Stimulated activated CD4-positive, alpha-beta T cell treated with anti-CD3 and anti-CD28 coated beads, Interleukin-1b, Interleukin-23, amount 100 ng/mL, for 48 hours (primary cell): ENCODE measurements around the gene NGEF.

Experiments
- DNase-seq: peaks from one replicate; pipeline ENCODE4 v3.0.0-alpha.2; 2020

The NGEF gene

GRCh38 chr2:232879618-232880494 is 133.2 kb downstream of the NGEF start:
- no peak for DNase-seq

GRCh38 chr2:232878855-232879617 is 134.0 kb downstream of the NGEF start:
- DNase-seq = no peak

- no peak for DNase-seq
Observed at GRCh38 chr2:232877940-232878511, 135.0 kb downstream of the NGEF start.

DNA sequence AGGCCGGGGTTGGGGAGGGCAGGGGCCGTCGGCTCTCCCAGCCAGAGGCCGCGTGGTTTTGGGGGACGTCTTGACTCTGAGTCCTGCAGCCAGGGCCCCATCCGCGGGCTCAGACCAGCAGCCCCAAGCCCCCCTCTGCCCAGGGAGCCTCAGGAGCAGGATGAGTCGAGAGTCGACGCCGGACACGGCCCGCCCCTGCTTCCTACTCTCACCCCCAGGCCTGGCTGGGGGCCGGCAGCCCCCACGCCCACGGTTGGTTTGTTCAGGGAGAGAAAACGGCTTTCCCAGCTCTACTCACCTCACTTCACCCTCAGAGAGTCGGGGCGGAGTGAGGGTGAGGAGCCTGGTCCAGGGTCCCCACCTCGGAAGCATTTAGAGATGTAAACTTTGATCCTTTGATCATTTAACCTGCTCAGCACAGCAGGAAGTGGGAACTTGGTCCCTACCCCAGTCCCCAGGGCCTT is 136.0 kb downstream of the NGEF start:
- no peak for DNase-seq

GRCh38 chr2:232876161-232876977 is 136.7 kb downstream of the NGEF start:
- peak; percentile 31 for DNase-seq

- no peak for DNase-seq
Observed at GRCh38 chr2:232875256-232876121, 137.6 kb downstream of the NGEF start.

DNA sequence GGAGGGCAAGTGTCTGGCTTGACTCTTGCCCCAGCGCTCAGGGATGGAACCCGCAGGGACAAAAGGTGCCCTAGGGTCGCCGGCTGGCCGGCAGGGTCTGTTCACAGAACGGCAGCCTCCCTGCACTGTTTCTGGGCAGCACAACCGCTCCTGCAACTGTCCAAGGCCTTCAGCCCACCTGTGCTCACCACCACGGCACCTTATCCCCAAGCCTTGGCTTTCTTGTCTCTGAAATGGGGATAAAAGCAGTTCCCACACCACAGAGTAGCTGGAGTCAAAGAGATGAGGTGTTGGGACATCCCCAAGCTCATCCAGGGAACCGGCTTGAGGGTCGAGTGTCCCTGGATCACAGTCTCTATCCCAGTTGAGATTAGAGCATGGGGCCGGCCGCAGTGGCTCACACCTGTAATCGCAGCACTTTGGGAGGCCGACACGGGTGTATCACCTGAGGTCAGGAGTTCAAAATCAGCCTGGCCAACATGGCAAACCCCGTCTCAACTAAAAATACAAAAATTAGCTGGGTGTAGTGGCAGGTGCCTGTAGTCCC is 138.3 kb downstream of the NGEF start:
- DNase-seq = no peak

DNA sequence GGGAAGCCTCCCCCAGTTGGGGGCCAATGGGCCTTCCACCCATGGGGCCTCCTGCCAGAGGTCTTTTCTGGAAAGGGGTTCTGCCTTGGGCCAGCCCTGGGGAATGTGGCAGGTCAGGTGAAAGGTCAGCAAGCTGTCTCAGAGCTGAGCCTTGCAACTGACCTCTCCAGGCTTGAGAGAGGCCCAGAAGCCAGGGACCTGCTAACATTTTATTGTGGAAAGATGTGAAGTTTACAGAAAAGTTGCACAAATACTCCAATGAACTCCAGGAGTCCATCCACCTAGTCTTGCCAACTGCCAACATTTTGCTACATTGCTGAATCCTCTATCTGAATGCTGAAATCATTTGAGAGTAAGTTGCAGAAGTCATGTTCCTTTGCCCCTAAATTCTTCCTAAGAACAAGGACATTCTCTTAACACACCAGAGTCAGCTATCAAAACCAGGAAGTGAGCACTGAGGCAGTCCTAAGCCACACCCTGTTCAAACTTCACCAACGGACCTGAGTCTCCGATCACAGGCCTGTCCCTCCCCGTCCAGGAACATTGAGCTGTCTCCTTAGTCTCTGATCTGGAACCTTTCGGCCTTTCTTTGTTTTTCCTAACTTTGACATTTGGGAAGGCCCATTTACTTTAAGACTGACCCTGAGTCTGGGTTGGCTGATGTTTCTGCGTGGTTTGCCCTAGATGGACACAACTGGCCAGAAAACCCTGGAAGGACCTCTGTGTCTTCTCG is 139.0 kb downstream of the NGEF start:
- no peak for DNase-seq

DNA sequence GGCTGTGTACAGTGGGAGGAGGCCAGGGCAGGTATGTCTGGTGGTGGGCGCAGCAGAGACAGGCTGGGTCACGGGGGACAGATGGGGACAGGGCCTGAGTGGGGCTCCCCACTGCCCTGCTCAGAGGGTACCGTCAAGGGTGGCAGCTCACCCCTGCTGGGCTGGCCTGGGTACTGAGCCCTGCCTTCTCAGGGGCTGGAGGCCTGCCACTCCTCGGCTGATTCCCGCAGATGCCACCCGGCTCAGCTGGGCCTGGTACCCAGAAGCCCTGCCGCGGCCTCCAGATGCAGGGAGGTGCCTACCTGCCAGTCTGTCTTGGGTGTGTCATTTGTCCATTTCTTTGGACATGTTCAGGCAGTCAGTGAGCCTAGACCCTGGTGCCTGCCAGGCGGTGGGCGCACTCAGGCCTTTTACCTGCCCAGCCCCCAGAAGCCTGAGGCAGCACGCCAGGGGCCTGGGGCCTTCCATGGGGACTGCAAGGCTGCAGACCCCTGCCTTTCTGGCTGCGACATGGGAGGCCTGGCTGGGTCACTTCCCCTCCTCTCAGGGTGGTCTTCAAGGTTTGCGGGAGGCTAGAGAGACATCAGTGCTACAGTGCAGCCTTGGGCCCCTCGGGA is 139.7 kb downstream of the NGEF start:
- DNase-seq = no peak

- DNase-seq = no peak
Observed at GRCh38 chr2:232872826-232873225, 140.2 kb downstream of the NGEF start.

GRCh38 chr2:232871835-232872736 is 141.0 kb downstream of the NGEF start:
- no peak for DNase-seq

DNA sequence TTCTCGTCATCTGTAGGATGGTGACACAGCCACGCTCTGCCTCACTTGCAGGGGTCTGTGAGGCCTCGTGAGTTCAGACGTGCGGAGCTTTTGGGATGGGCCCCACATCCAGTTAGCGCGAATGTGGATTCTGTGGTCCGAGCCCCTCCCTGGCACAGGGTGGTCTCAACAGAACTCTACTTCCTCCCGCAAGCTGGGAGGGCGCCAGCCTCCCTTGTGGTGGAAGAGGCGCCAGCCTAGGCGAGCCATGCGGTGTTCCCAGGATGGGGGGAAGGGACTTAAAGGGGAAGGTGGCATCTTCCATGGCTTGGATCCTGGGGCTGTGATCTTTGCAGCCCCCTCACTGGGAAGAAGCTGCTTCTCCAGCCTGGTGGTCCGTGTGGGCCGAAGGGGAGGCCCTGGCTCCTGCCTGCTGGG is 141.6 kb downstream of the NGEF start:
- DNase-seq = no peak

- DNase-seq = no peak
Observed at GRCh38 chr2:232870766-232871371, 142.2 kb downstream of the NGEF start.

- DNase-seq = no peak
Observed at GRCh38 chr2:232870018-232870765, 142.9 kb downstream of the NGEF start, which contains the start of gene SNORC. Gene SNORC (plus strand): TSS chr2:232870264. CDS start chr2:232870342, 78 bp downstream.

- DNase-seq = no peak
Observed at GRCh38 chr2:232869138-232870017, 143.7 kb downstream of the NGEF start.

- no peak for DNase-seq
Observed at GRCh38 chr2:232866104-232866503, 147.0 kb downstream of the NGEF start.

- no peak for DNase-seq
Observed at GRCh38 chr2:232865165-232865564, 147.9 kb downstream of the NGEF start.
